Vagina (tissue), 2 donors: ENCODE measurements around the gene MEIOSIN. TPM values are rescaled to one million over a fixed set of nuclear protein-coding genes. Genes with fewer than 3 reads are reported as not detected.

Experiments
- DNase-seq, 2 donors: peaks; one replicate each; pipeline ENCODE4 v3.0.0-alpha.2; 2017; ENCODE audit errors: extremely low spot score in 2 of 2
- H3K27ac ChIP-seq: fragments of 200-600 bp; sonication (generic); one replicate; pipeline ENCODE4 v1.5.1; 2019
- H3K27me3 ChIP-seq: fragments of 200-600 bp; sonication (generic); one replicate; pipeline ENCODE4 v1.5.1; 2019
- H3K36me3 ChIP-seq, 2 donors: fragments of 200-600 bp; sonication (generic); one replicate each; pipeline ENCODE4 v1.5.1; 2017 to 2019
- H3K4me1 ChIP-seq: fragments of 200-600 bp; sonication (generic); one replicate; pipeline ENCODE4 v1.5.1; 2019
- H3K4me3 ChIP-seq, 2 donors: fragments of 200-600 bp; sonication (generic); 1 replicate in 1 of 2; 2 replicates in 1 of 2; pipeline ENCODE4 v1.5.1; 2016 to 2019
- H3K9me3 ChIP-seq: fragments of 200-600 bp; sonication (generic); one replicate; pipeline ENCODE4 v1.5.1; 2019
- POLR2A ChIP-seq, 2 donors: fragments of 450-650 bp; IDR thresholded peaks; one replicate each; pipeline ENCODE4 v1.6.1; 2017; ENCODE audit warnings: antibody characterized with exemption in 2 of 2, mild to moderate bottlenecking in 2 of 2, moderate library complexity in 2 of 2
- POLR2AphosphoS5 ChIP-seq, 2 donors: sonication (generic); formaldehyde crosslinking; IDR thresholded peaks; one replicate each; pipeline ENCODE4 v1.9.0; 2017; ENCODE audit warnings: antibody characterized with exemption in 2 of 2, mild to moderate bottlenecking in 2 of 2, low read depth in 1 of 2; ENCODE audit not compliant: insufficient read depth in 1 of 2
- intact Hi-C: fragments of 100-400 bp; cut with DNase I; formaldehyde crosslinking; loops from one replicate; pipeline ENCODE4 v1.15.1; 2023
- total RNA-seq: library from RNA; depleted of rRNA; stranded (reverse); fragments of >200 nt; gene quantifications from one replicate; pipeline ENCODE4 v1.2.3, GENCODE V29; 2016
- TF ChIP-seq, protein P1 (sequence below), 3 experiments: fragments of 450-650 bp in 2 of 3; fragments of 200-600 bp in 1 of 3; sonication (generic) in 1 of 3; IDR thresholded peaks; one replicate each; pipeline ENCODE4 v1.5.1; 2017 to 2019; ENCODE audit warnings: antibody characterized with exemption in 3 of 3, mild to moderate bottlenecking in 2 of 3, moderate library complexity in 2 of 3

Gene MEIOSIN
- total RNA-seq, 1 donor from 2014 or later = not detected

- peaks cover 46% of the 10 kb centered on the region for H3K4me1 ChIP-seq
- peak overlapping the region in 1 of 2 donors; percentile 4 for H3K4me3 ChIP-seq
- DNase-seq = no peak
- peak overlapping the region; percentile 98 for H3K27ac ChIP-seq
- TF ChIP-seq POLR2AphosphoS5 (IDR thresholded peaks at IDR 0.05; ENCODE audit: insufficient read depth in 1 of 2, low read depth in 1 of 2) = no peak
- TF ChIP-seq, protein P1, sequence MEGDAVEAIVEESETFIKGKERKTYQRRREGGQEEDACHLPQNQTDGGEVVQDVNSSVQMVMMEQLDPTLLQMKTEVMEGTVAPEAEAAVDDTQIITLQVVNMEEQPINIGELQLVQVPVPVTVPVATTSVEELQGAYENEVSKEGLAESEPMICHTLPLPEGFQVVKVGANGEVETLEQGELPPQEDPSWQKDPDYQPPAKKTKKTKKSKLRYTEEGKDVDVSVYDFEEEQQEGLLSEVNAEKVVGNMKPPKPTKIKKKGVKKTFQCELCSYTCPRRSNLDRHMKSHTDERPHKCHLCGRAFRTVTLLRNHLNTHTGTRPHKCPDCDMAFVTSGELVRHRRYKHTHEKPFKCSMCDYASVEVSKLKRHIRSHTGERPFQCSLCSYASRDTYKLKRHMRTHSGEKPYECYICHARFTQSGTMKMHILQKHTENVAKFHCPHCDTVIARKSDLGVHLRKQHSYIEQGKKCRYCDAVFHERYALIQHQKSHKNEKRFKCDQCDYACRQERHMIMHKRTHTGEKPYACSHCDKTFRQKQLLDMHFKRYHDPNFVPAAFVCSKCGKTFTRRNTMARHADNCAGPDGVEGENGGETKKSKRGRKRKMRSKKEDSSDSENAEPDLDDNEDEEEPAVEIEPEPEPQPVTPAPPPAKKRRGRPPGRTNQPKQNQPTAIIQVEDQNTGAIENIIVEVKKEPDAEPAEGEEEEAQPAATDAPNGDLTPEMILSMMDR (IDR thresholded peaks at IDR 0.05) = no peak
- no peak for TF ChIP-seq POLR2A (IDR thresholded peaks at IDR 0.05)
- no peaks in the 10 kb centered on the region for H3K9me3 ChIP-seq
- H3K27me3 ChIP-seq = no peaks in the 10 kb centered on the region
- H3K36me3 ChIP-seq = peaks cover 0 to 7% of the 10 kb centered on the region in 2 donors
- intact Hi-C loops = no loop called here
Measured at GRCh38 chr19:45764945-45765701, 31.9 kb downstream of the MEIOSIN start.

- intact Hi-C loops = no loop called here
- H3K4me3 ChIP-seq = peak overlapping the region in 1 of 2 donors; percentile 58
- H3K4me1 ChIP-seq = peaks cover 50% of the 10 kb centered on the region
- no peaks in the 10 kb centered on the region for H3K27me3 ChIP-seq
- TF ChIP-seq POLR2AphosphoS5 (IDR thresholded peaks at IDR 0.05; ENCODE audit: insufficient read depth in 1 of 2, low read depth in 1 of 2) = no peak
- H3K36me3 ChIP-seq = peaks cover 0 to 7% of the 10 kb centered on the region in 2 donors
- peak overlapping the region; percentile 98 for H3K27ac ChIP-seq
- DNase-seq = no peak
- no peaks in the 10 kb centered on the region for H3K9me3 ChIP-seq
Measured at GRCh38 chr19:45765702-45766295, 32.6 kb downstream of the MEIOSIN start.

DNA sequence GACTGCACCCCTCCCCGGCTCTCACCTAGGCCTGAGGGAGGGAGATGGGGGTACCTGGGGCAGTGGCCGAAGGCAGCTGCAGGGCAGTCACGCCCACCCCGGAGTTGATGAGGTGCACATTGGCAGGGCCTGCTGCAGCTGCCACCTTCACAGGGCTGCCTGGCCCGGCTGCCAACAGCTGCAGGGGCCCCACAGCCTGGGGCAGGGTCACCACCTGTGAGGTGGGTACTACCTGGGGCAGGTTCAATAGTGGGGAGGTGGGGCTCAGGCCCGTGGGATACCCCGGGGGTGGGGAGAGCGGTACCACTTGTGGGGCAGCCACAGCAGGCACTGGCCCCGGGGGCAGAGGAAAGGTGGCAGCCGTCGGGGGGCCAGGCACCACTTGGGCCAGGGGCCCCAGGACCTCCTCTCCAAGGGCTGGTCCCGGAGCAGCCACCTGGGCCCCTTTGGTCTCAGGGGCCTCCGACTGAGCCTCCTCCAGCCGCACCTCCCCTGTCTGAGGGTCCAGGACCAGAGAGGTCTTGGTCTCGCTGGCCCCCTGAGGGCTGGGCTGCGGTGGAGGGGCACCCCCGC lies 33.1 kb downstream of the MEIOSIN start:
- intact Hi-C loops = no loop called here
- H3K4me1 ChIP-seq = peaks cover 56% of the 10 kb centered on the region
- peaks cover 0 to 7% of the 10 kb centered on the region in 2 donors for H3K36me3 ChIP-seq
- peak overlapping the region; percentile 98 for H3K27ac ChIP-seq
- no peaks in the 10 kb centered on the region for H3K27me3 ChIP-seq
- DNase-seq = no peak
- TF ChIP-seq POLR2A (IDR thresholded peaks at IDR 0.05) (no peak), POLR2AphosphoS5 (IDR thresholded peaks at IDR 0.05; ENCODE audit: insufficient read depth in 1 of 2, low read depth in 1 of 2) (no peak)
- TF ChIP-seq, protein P1 (IDR thresholded peaks at IDR 0.05) = no peak
- peak overlapping the region; percentile 58 to 80 for H3K4me3 ChIP-seq
- H3K9me3 ChIP-seq = no peaks in the 10 kb centered on the region

GRCh38 chr19:45766869-45767346 lies 33.7 kb downstream of the MEIOSIN start:
- DNase-seq = peak in 1 of 2 donors; percentile 92
- no peaks in the 10 kb centered on the region for H3K27me3 ChIP-seq
- H3K9me3 ChIP-seq = no peaks in the 10 kb centered on the region
- peak overlapping the region; percentile 58 to 80 for H3K4me3 ChIP-seq
- peak overlapping the region; percentile 98 for H3K27ac ChIP-seq
- H3K36me3 ChIP-seq = peaks cover 0 to 7% of the 10 kb centered on the region in 2 donors
- peaks cover 58% of the 10 kb centered on the region for H3K4me1 ChIP-seq
- TF ChIP-seq, protein P1 (IDR thresholded peaks at IDR 0.05) = no peak
- intact Hi-C loops = no loop called here

GRCh38 chr19:45767410-45767880 lies 34.2 kb downstream of the MEIOSIN start:
- intact Hi-C loops = no loop called here
- peaks cover 58% of the 10 kb centered on the region for H3K4me1 ChIP-seq
- TF ChIP-seq POLR2AphosphoS5 (IDR thresholded peaks at IDR 0.05; ENCODE audit: insufficient read depth in 1 of 2, low read depth in 1 of 2) = peak in 1 of 2 donors; percentile 90
- peak in 1 of 2 donors; percentile 56 for TF ChIP-seq POLR2A (IDR thresholded peaks at IDR 0.05)
- TF ChIP-seq, protein P1 (IDR thresholded peaks at IDR 0.05) = no peak
- H3K9me3 ChIP-seq = no peaks in the 10 kb centered on the region
- H3K27ac ChIP-seq = peak overlapping the region; percentile 98
- no peaks in the 10 kb centered on the region for H3K27me3 ChIP-seq
- H3K36me3 ChIP-seq = peaks cover 0 to 7% of the 10 kb centered on the region in 2 donors
- DNase-seq = peak in 1 of 2 donors; percentile 93
- peak overlapping the region; percentile 58 to 80 for H3K4me3 ChIP-seq
